NK-92 treated with Interleukin-12 subunit alpha and Interleukin-12 subunit beta, amount 100 ng/mL, for 24 hours (cell line): Measurements from ENCODE around the gene HOXC12.

Experiments used
- DNase-seq: peaks from one replicate; lab custom pipeline; 2025; lab: John Stamatoyannopoulos, UW

Gene HOXC12

GRCh38 chr12:54007538-54008259 is 53.0 kb downstream of the HOXC12 start:
- DNase-seq: no peak

- DNase-seq: no peak
Observed at GRCh38 chr12:54008260-54008552, 53.5 kb downstream of the HOXC12 start.
